ENCODE data around the gene KIF1B.

GRCh38 chr1:10225573-10225972, 15.2 kb downstream of the KIF1B start:
- TF ChIP-seq CTCF (IDR thresholded peaks at IDR 0.05) (no peak), EP300 (IDR thresholded peaks at IDR 0.05) (no peak)
